NT2/D1 (cell line): ENCODE data around the gene IL20RB.

Source experiments
- DNase-seq: peaks from one replicate; pipeline ENCODE4 v3.0.0-alpha.2; 2011; ENCODE audit warnings: low read depth, low spot score
- H3K27me3 ChIP-seq: 2 replicates; pipeline ENCODE4 v1.6.0; 2011; ENCODE audit warnings: mild to moderate bottlenecking; ENCODE audit not compliant: insufficient read length, insufficient read depth
- H3K36me3 ChIP-seq: 2 replicates; pipeline ENCODE4 v1.6.1; 2011; ENCODE audit warnings: mild to moderate bottlenecking, low read length, mixed read lengths; ENCODE audit not compliant: insufficient read depth, insufficient read length
- H3K4me1 ChIP-seq: 2 replicates; pipeline ENCODE4 v1.5.1; 2011; ENCODE audit not compliant: insufficient read depth, insufficient read length
- H3K4me3 ChIP-seq: 2 replicates; pipeline ENCODE4 v1.5.1; 2011; ENCODE audit warnings: low read depth; ENCODE audit not compliant: insufficient read length
- H3K9ac ChIP-seq: 2 replicates; pipeline ENCODE4 v1.6.0; 2011; ENCODE audit warnings: low read depth; ENCODE audit not compliant: insufficient read length
- H3K9me3 ChIP-seq: 2 replicates; pipeline ENCODE4 v1.5.1; 2011; ENCODE audit warnings: mild to moderate bottlenecking, low read length; ENCODE audit not compliant: insufficient read depth
- SUZ12 ChIP-seq: IDR thresholded peaks from 2 replicates; pipeline ENCODE4 v1.6.1; 2011; ENCODE audit not compliant: insufficient read length, insufficient read depth; ENCODE audit errors: extremely low read depth
- YY1 ChIP-seq: IDR thresholded peaks from 2 replicates; pipeline ENCODE4 v1.6.1; 2011; ENCODE audit not compliant: insufficient read length, insufficient read depth
- ZNF274 ChIP-seq: IDR thresholded peaks from 2 replicates; pipeline ENCODE4 v1.6.1; 2011; ENCODE audit warnings: mild to moderate bottlenecking, low read depth, low read length

The IL20RB gene

GRCh38 chr3:136946978-136947377 lies 10.8 kb upstream of the IL20RB start:
- Histone ChIP-seq H3K4me3 (no peak overlapping the region), H3K36me3 (peaks cover 10% of the 10 kb centered on the region), H3K9me3 (no peaks in the 10 kb centered on the region), H3K4me1 (no peaks in the 10 kb centered on the region), H3K27me3 (no peaks in the 10 kb centered on the region), H3K9ac (no peak overlapping the region)
- no peak for DNase-seq
- TF ChIP-seq ZNF274 (no peak), YY1 (no peak), SUZ12 (no peak)

- H3K4me3 ChIP-seq: no peak overlapping the region
- no peak for DNase-seq
- no peak overlapping the region for H3K9ac ChIP-seq
- TF ChIP-seq SUZ12 (no peak), ZNF274 (no peak), YY1 (no peak)
- H3K4me1 ChIP-seq: no peaks in the 10 kb centered on the region
- H3K36me3 ChIP-seq: peaks cover 10% of the 10 kb centered on the region
- no peaks in the 10 kb centered on the region for H3K27me3 ChIP-seq
- H3K9me3 ChIP-seq: no peaks in the 10 kb centered on the region
Measured at GRCh38 chr3:136947477-136947876, 10.3 kb upstream of the IL20RB start.

GRCh38 chr3:136949146-136949545 lies 8.6 kb upstream of the IL20RB start:
- H3K4me3 ChIP-seq: no peak overlapping the region
- no peak for DNase-seq
- H3K27me3 ChIP-seq: no peaks in the 10 kb centered on the region
- H3K4me1 ChIP-seq: no peaks in the 10 kb centered on the region
- H3K9ac ChIP-seq: no peak overlapping the region
- peaks cover 10% of the 10 kb centered on the region for H3K36me3 ChIP-seq
- no peaks in the 10 kb centered on the region for H3K9me3 ChIP-seq
- TF ChIP-seq ZNF274 (no peak), SUZ12 (no peak), YY1 (no peak)

GRCh38 chr3:136949708-136950107 lies 8.1 kb upstream of the IL20RB start:
- Histone ChIP-seq H3K4me3 (no peak overlapping the region), H3K9ac (no peak overlapping the region), H3K4me1 (no peaks in the 10 kb centered on the region), H3K9me3 (no peaks in the 10 kb centered on the region), H3K36me3 (peaks cover 10% of the 10 kb centered on the region), H3K27me3 (no peaks in the 10 kb centered on the region)
- DNase-seq: no peak
- TF ChIP-seq SUZ12 (no peak), ZNF274 (no peak), YY1 (no peak)

- TF ChIP-seq ZNF274 (no peak), YY1 (no peak), SUZ12 (no peak)
- Histone ChIP-seq H3K36me3 (peaks cover 7% of the 10 kb centered on the region), H3K9me3 (no peaks in the 10 kb centered on the region), H3K9ac (no peak overlapping the region), H3K4me3 (no peak overlapping the region), H3K27me3 (no peaks in the 10 kb centered on the region), H3K4me1 (peaks cover 2% of the 10 kb centered on the region)
- DNase-seq: no peak
Measured at GRCh38 chr3:136950623-136951022, 7.2 kb upstream of the IL20RB start.

- Histone ChIP-seq H3K36me3 (no peaks in the 10 kb centered on the region), H3K4me1 (peaks cover 2% of the 10 kb centered on the region), H3K9ac (no peak overlapping the region), H3K9me3 (no peaks in the 10 kb centered on the region), H3K27me3 (no peaks in the 10 kb centered on the region), H3K4me3 (no peak overlapping the region)
- no peak for DNase-seq
- TF ChIP-seq ZNF274: no peak
- no peak for TF ChIP-seq SUZ12
- no peak for TF ChIP-seq YY1
Measured at GRCh38 chr3:136952292-136952691, 5.5 kb upstream of the IL20RB start.

- Histone ChIP-seq H3K9me3 (no peaks in the 10 kb centered on the region), H3K27me3 (no peaks in the 10 kb centered on the region), H3K36me3 (no peaks in the 10 kb centered on the region), H3K4me3 (no peak overlapping the region), H3K4me1 (peaks cover 2% of the 10 kb centered on the region), H3K9ac (no peak overlapping the region)
- TF ChIP-seq ZNF274: no peak
- TF ChIP-seq SUZ12: no peak
- no peak for TF ChIP-seq YY1
- no peak for DNase-seq
Measured at GRCh38 chr3:136954251-136954650, 3.5 kb upstream of the IL20RB start.
